ENCODE results near the gene PNPLA5.

The PNPLA5 gene

DNA sequence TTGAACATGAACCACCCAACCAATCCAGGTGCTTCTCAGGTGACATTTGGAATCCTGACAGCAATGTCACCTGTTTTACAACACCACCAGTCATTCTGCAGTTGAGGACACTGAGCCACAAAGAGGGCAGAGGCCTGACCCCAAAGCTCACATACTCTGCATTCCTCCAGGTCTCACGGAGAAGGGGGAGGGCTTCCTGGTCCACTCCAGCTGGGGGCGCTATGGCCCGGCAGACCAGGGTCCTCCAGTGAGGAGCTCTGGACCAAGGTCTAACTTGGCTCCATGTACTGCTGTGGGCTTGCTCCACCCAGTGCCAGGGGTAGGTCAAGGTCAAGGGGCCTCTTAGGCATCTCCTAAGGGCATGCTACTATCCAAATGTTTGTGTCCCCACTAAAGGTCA, 30.3 kb upstream of the PNPLA5 start:
- H3K36me3 ChIP-seq (ENCODE audit: control insufficient read depth, insufficient read depth, low read length): no peaks in the 10 kb centered on the region
- H2BK5ac ChIP-seq (ENCODE audit: low read length): no peak overlapping the region
- H3K23ac ChIP-seq (ENCODE audit: low read length): no peak overlapping the region
- no peak overlapping the region for H3K4me3 ChIP-seq (ENCODE audit: low read length)
- DNase-seq: peak; percentile 40
- H2BK15ac ChIP-seq (replicated peaks; ENCODE audit: low read depth): no peak overlapping the region
- no peak overlapping the region for H3K4ac ChIP-seq (ENCODE audit: low read depth, low read length)
- WGBS (ENCODE audit: extremely low coverage, insufficient coverage, low lambda C conversion rate): no CpG with 5 or more reads among the region's 3 CpGs
- no peak overlapping the region for H4K8ac ChIP-seq (ENCODE audit: low read depth, low read length)
- peaks cover 12% of the 10 kb centered on the region for H3K79me2 ChIP-seq (ENCODE audit: control insufficient read depth, insufficient read depth, low read length)
- H3K27me3 ChIP-seq (ENCODE audit: insufficient read depth, low read length, poor library complexity): no peaks in the 10 kb centered on the region
- H3K56ac ChIP-seq (ENCODE audit: low read length): no peak overlapping the region
- H2BK120ac ChIP-seq (ENCODE audit: low read depth, low read length): no peak overlapping the region
- H3K27ac ChIP-seq (ENCODE audit: low read depth, low read length): no peak overlapping the region
- H3K4me2 ChIP-seq (ENCODE audit: low read length): no peak overlapping the region
- H2AK5ac ChIP-seq (ENCODE audit: low read length): no peak overlapping the region
- H3K9ac ChIP-seq (ENCODE audit: low read length): no peak overlapping the region
- no peak overlapping the region for H3K18ac ChIP-seq (ENCODE audit: low read length)
- peaks cover 5% of the 10 kb centered on the region for H3K4me1 ChIP-seq (ENCODE audit: control insufficient read depth, low read depth, low read length)
- H3K79me1 ChIP-seq (ENCODE audit: low read length): peaks cover 9% of the 10 kb centered on the region
- H4K5ac ChIP-seq (ENCODE audit: low read length): no peak overlapping the region

DNA sequence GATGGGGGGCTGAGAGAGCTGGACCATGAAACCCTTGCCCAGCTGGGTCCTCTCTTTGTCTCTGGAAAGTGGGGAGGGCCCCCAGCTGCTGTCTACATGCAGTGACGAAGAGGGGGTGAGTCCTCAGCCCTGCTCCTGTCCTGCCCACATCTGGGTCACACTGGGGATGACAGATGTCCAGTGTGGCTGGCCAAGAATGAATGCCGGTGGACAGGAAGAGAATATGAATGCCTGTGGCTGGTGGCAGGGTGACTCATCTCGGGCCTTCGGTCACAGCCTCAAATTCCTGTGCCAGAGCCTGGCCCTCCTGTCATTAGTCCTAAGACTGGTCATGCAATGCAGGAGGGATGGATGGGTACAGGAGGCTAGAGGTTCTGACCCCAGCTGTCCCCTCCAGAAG, 29.6 kb upstream of the PNPLA5 start:
- Histone ChIP-seq H2BK5ac (ENCODE audit: low read length) (no peak overlapping the region), H3K4me2 (ENCODE audit: low read length) (no peak overlapping the region), H3K36me3 (ENCODE audit: control insufficient read depth, insufficient read depth, low read length) (no peaks in the 10 kb centered on the region), H2AK5ac (ENCODE audit: low read length) (no peak overlapping the region), H3K9ac (ENCODE audit: low read length) (no peak overlapping the region), H3K4ac (ENCODE audit: low read depth, low read length) (no peak overlapping the region), H3K56ac (ENCODE audit: low read length) (no peak overlapping the region), H3K79me1 (ENCODE audit: low read length) (peaks cover 4% of the 10 kb centered on the region), H3K18ac (ENCODE audit: low read length) (no peak overlapping the region), H2BK120ac (ENCODE audit: low read depth, low read length) (no peak overlapping the region), H4K5ac (ENCODE audit: low read length) (no peak overlapping the region), H4K8ac (ENCODE audit: low read depth, low read length) (no peak overlapping the region), H2BK15ac (replicated peaks; ENCODE audit: low read depth) (no peak overlapping the region), H3K4me3 (ENCODE audit: low read length) (no peak overlapping the region), H3K27ac (ENCODE audit: low read depth, low read length) (no peak overlapping the region), H3K23ac (ENCODE audit: low read length) (no peak overlapping the region), H3K27me3 (ENCODE audit: insufficient read depth, low read length, poor library complexity) (no peaks in the 10 kb centered on the region), H3K4me1 (ENCODE audit: control insufficient read depth, low read depth, low read length) (peaks cover 5% of the 10 kb centered on the region), H3K79me2 (ENCODE audit: control insufficient read depth, insufficient read depth, low read length) (peaks cover 10% of the 10 kb centered on the region)
- no CpG with 5 or more reads among the region's 4 CpGs for WGBS (ENCODE audit: extremely low coverage, insufficient coverage, low lambda C conversion rate)
- DNase-seq: no peak

- H3K36me3 ChIP-seq (ENCODE audit: control insufficient read depth, insufficient read depth, low read length): no peaks in the 10 kb centered on the region
- no CpG with 5 or more reads among the region's 16 CpGs for WGBS (ENCODE audit: extremely low coverage, insufficient coverage, low lambda C conversion rate)
- H3K4me2 ChIP-seq (ENCODE audit: low read length): no peak overlapping the region
- no peak overlapping the region for H4K8ac ChIP-seq (ENCODE audit: low read depth, low read length)
- no peaks in the 10 kb centered on the region for H3K79me1 ChIP-seq (ENCODE audit: low read length)
- H3K79me2 ChIP-seq (ENCODE audit: control insufficient read depth, insufficient read depth, low read length): no peaks in the 10 kb centered on the region
- H3K9ac ChIP-seq (ENCODE audit: low read length): no peak overlapping the region
- no peak overlapping the region for H2BK15ac ChIP-seq (replicated peaks; ENCODE audit: low read depth)
- no peak overlapping the region for H4K5ac ChIP-seq (ENCODE audit: low read length)
- H3K4me1 ChIP-seq (ENCODE audit: control insufficient read depth, low read depth, low read length): no peaks in the 10 kb centered on the region
- no peak overlapping the region for H3K27ac ChIP-seq (ENCODE audit: low read depth, low read length)
- DNase-seq: no peak
- no peak overlapping the region for H2BK120ac ChIP-seq (ENCODE audit: low read depth, low read length)
- H3K4ac ChIP-seq (ENCODE audit: low read depth, low read length): no peak overlapping the region
- H3K4me3 ChIP-seq (ENCODE audit: low read length): no peak overlapping the region
- H2AK5ac ChIP-seq (ENCODE audit: low read length): no peak overlapping the region
- H3K56ac ChIP-seq (ENCODE audit: low read length): no peak overlapping the region
- no peaks in the 10 kb centered on the region for H3K27me3 ChIP-seq (ENCODE audit: insufficient read depth, low read length, poor library complexity)
- H3K23ac ChIP-seq (ENCODE audit: low read length): peak overlapping the region; percentile 9
- no peak overlapping the region for H2BK5ac ChIP-seq (ENCODE audit: low read length)
- H3K18ac ChIP-seq (ENCODE audit: low read length): no peak overlapping the region
Observed at GRCh38 chr22:43919106-43919973, 27.5 kb upstream of the PNPLA5 start.

GRCh38 chr22:43917521-43917920, 25.7 kb upstream of the PNPLA5 start:
- H3K27ac ChIP-seq (ENCODE audit: low read depth, low read length): no peak overlapping the region
- no peak overlapping the region for H3K9ac ChIP-seq (ENCODE audit: low read length)
- no CpG with 5 or more reads among the region's 6 CpGs for WGBS (ENCODE audit: extremely low coverage, insufficient coverage, low lambda C conversion rate)

GRCh38 chr22:43911351-43911750, 19.5 kb upstream of the PNPLA5 start:
- no peak for DNase-seq
- Histone ChIP-seq H3K4me1 (ENCODE audit: control insufficient read depth, low read depth, low read length) (no peaks in the 10 kb centered on the region), H3K18ac (ENCODE audit: low read length) (no peak overlapping the region), H3K23ac (ENCODE audit: low read length) (no peak overlapping the region), H4K5ac (ENCODE audit: low read length) (no peak overlapping the region), H3K56ac (ENCODE audit: low read length) (no peak overlapping the region), H3K4me2 (ENCODE audit: low read length) (no peak overlapping the region), H3K27ac (ENCODE audit: low read depth, low read length) (no peak overlapping the region), H3K27me3 (ENCODE audit: insufficient read depth, low read length, poor library complexity) (no peaks in the 10 kb centered on the region), H2AK5ac (ENCODE audit: low read length) (no peak overlapping the region), H3K36me3 (ENCODE audit: control insufficient read depth, insufficient read depth, low read length) (no peaks in the 10 kb centered on the region), H3K79me1 (ENCODE audit: low read length) (no peaks in the 10 kb centered on the region), H4K8ac (ENCODE audit: low read depth, low read length) (no peak overlapping the region), H2BK15ac (replicated peaks; ENCODE audit: low read depth) (no peak overlapping the region), H3K79me2 (ENCODE audit: control insufficient read depth, insufficient read depth, low read length) (no peaks in the 10 kb centered on the region), H3K4me3 (ENCODE audit: low read length) (no peak overlapping the region), H3K9ac (ENCODE audit: low read length) (no peak overlapping the region), H3K4ac (ENCODE audit: low read depth, low read length) (no peak overlapping the region), H2BK120ac (ENCODE audit: low read depth, low read length) (no peak overlapping the region), H2BK5ac (ENCODE audit: low read length) (no peak overlapping the region)
- WGBS (ENCODE audit: extremely low coverage, insufficient coverage, low lambda C conversion rate): no CpG with 5 or more reads among the region's 4 CpGs

More at GRCh38 chr22:43917521-43917920, 25.7 kb upstream of the PNPLA5 start:
- Histone ChIP-seq H3K4me3 (ENCODE audit: low read length) (no peak overlapping the region), H2BK15ac (replicated peaks; ENCODE audit: low read depth) (no peak overlapping the region), H4K8ac (ENCODE audit: low read depth, low read length) (no peak overlapping the region), H3K4me2 (ENCODE audit: low read length) (no peak overlapping the region), H3K56ac (ENCODE audit: low read length) (no peak overlapping the region), H3K4me1 (ENCODE audit: control insufficient read depth, low read depth, low read length) (no peaks in the 10 kb centered on the region), H3K79me1 (ENCODE audit: low read length) (no peaks in the 10 kb centered on the region), H3K23ac (ENCODE audit: low read length) (no peak overlapping the region), H3K27me3 (ENCODE audit: insufficient read depth, low read length, poor library complexity) (no peaks in the 10 kb centered on the region), H3K4ac (ENCODE audit: low read depth, low read length) (no peak overlapping the region), H3K18ac (ENCODE audit: low read length) (no peak overlapping the region), H3K36me3 (ENCODE audit: control insufficient read depth, insufficient read depth, low read length) (no peaks in the 10 kb centered on the region), H2BK5ac (ENCODE audit: low read length) (no peak overlapping the region), H2BK120ac (ENCODE audit: low read depth, low read length) (no peak overlapping the region), H4K5ac (ENCODE audit: low read length) (no peak overlapping the region), H3K79me2 (ENCODE audit: control insufficient read depth, insufficient read depth, low read length) (no peaks in the 10 kb centered on the region), H2AK5ac (ENCODE audit: low read length) (no peak overlapping the region)
- no peak for DNase-seq
